ENCODE measurements around the gene EHMT2. TPM values are rescaled to one million over a fixed set of nuclear protein-coding genes. Genes with fewer than 3 reads are reported as not detected.
"Not testable (repeated sequence)": the region's sequence is repeated elsewhere in the genome, so short reads cannot be mapped to it uniquely, and the experiment has no call there.

The EHMT2 gene
- total RNA-seq, 1 donor from 2014 or later = 46.0 TPM

DNA sequence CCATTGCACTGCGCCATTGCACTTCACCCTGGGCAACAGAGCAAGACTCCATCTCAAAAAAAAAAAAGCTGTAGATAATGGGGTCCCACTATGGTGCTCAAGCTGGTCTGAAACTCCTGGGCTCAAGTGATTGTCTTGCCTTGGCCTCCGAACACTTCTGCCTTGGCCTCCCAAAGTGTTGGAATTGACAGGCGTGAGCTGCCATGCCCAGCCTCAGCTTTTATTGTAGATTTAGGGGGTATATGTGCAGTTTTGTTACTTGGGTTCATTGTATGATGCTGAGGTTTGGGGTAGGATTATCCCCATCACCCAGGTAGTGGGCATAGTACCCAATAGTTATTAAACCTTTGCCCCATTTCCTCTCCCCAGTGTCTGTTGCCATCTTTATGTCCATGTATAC, 58.5 kb downstream of the EHMT2 start:
- H3K4me1 ChIP-seq = peaks cover 43% of the 10 kb centered on the region
- H3K27ac ChIP-seq = no peak overlapping the region
- intact Hi-C loops (cut with DNase I) = loop anchor here (10.0 kb wide), 1 partner anchor 104 kb away; the partner anchor contains the start of gene CLIC1
- no peak for ATAC-seq
- TF ChIP-seq, protein P1, sequence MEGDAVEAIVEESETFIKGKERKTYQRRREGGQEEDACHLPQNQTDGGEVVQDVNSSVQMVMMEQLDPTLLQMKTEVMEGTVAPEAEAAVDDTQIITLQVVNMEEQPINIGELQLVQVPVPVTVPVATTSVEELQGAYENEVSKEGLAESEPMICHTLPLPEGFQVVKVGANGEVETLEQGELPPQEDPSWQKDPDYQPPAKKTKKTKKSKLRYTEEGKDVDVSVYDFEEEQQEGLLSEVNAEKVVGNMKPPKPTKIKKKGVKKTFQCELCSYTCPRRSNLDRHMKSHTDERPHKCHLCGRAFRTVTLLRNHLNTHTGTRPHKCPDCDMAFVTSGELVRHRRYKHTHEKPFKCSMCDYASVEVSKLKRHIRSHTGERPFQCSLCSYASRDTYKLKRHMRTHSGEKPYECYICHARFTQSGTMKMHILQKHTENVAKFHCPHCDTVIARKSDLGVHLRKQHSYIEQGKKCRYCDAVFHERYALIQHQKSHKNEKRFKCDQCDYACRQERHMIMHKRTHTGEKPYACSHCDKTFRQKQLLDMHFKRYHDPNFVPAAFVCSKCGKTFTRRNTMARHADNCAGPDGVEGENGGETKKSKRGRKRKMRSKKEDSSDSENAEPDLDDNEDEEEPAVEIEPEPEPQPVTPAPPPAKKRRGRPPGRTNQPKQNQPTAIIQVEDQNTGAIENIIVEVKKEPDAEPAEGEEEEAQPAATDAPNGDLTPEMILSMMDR (IDR thresholded peaks at IDR 0.05) = no peak
- H3K4me3 ChIP-seq = no peak overlapping the region
- no peak for DNase-seq
- no peaks in the 10 kb centered on the region for H3K9me3 ChIP-seq
- H3K36me3 ChIP-seq = peaks cover 50% of the 10 kb centered on the region
- H3K27me3 ChIP-seq (ENCODE audit: low read depth) = no peaks in the 10 kb centered on the region

DNA sequence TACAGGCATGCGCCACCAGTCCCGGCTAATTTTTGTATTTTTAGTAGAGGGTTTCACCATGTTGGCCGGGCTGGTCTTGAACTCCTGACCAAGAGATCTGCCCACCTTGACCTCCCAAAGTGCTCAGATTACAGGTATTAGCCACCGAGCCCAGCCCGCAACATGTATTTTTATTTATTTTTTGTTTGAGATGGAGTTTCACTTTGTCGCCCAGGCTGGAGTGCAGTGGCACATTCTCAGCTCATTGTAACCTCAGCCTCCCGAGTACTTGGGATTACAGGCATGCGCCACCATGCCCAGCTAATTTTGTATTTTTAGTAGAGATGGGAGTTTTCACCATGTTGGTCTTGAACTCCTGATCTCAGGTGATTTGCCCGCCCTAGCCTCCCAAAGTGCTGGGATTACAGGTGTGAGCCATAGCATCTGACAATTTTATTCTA, 59.4 kb downstream of the EHMT2 start:
- intact Hi-C loops (cut with DNase I) = loop anchor here (10.0 kb wide), 1 partner anchor 103 kb away; the partner anchor contains the start of gene CLIC1
- Histone ChIP-seq H3K4me3 (peak overlapping the region; percentile 78), H3K36me3 (peaks cover 50% of the 10 kb centered on the region)

DNA sequence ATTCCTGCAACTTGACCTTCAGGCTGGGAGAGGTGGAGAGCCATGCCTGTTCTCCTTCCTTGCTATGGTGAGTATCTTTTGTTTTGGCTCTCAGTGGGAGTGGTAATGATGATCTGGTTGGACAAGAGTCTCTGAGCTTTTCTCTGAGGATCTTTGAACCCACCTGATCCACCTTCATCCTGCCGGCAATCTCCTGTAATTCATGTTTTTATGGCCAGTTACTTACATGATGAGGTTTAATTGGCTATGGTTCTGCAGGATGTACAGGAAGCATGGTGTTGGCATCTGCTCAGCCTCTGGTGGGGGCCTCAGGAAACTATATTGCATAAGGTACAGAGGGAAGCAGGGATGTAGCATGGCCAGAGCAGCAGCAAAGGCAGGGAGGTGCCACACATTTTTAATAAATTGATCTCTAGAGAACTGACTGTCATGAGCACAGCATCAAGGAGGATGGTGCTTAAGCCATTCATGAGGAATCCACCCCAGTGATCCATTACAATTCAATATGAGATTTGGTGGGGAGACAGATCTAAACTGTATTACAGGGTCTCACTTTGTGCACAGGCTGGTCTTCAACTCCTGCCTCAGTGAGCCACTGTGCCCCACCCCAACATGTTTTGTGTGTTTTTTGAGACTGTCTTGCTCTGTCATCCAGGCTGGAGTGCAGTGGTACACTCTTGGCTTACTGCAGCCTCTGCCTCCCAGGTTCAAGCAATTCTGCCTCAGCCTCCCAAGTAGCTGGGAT, 60.0 kb downstream of the EHMT2 start:
- ATAC-seq = no peak
- peaks cover 55% of the 10 kb centered on the region for H3K4me1 ChIP-seq
- intact Hi-C loops (cut with DNase I) = loop anchor here (10.0 kb wide), 1 partner anchor 103 kb away; the partner anchor contains the start of gene CLIC1
- TF ChIP-seq, protein P1 (IDR thresholded peaks at IDR 0.05) = no peak
- DNase-seq = no peak
- no peaks in the 10 kb centered on the region for H3K27me3 ChIP-seq (ENCODE audit: low read depth)
- H3K27ac ChIP-seq = peak overlapping the region; percentile 96
- peaks cover 50% of the 10 kb centered on the region for H3K36me3 ChIP-seq
- H3K4me3 ChIP-seq = peak overlapping the region; percentile 78
- H3K9me3 ChIP-seq = no peaks in the 10 kb centered on the region

More for the DNA sequence above, 59.4 kb downstream of the EHMT2 start:
- peaks cover 51% of the 10 kb centered on the region for H3K4me1 ChIP-seq
- not testable (repeated sequence) for H3K9me3 ChIP-seq; ATAC-seq; DNase-seq; H3K27me3 ChIP-seq (ENCODE audit: low read depth); H3K27ac ChIP-seq

DNA sequence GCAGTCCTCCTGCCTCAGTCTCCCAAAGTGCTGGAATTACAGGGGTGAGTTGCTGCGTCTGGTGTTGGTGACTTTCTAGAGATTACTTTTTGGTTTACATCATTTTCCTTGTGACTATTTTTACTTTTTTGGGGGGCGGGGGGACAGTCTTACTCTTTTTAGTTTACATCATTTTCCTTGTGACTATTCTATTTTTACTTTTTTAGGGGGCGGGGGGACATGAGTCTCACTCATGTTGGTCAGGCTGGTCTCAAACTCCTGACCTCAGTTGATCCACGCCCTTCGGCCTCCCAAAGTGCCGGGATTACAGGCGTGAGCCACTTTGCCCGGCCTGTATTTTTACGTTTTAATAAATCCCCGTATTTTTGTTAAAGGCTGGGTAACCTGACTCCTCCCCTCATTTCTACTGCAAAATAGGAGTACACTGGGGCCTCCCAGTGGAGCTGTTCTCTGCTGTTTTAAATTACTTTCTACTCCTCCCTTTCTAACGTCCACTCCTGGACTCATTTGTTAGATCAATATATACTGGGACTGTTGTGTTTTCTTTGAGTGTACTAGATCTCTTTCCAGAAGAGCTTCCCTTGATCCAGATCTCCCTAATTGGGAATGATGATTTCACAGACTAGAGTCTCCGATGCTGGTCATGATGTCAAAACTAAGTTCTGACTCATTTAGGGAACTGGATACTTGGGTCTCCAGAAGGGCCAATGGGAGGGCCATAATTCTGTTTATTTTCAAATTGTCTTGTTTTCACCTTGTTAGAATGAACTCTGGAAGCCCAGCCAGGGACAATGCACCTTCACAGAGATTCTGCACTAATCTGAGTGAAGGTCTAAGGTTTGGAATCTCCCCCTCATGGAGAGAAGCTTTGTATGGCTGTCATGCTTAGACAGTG, 60.8 kb downstream of the EHMT2 start:
- peaks cover 50% of the 10 kb centered on the region for H3K36me3 ChIP-seq
- intact Hi-C loops (cut with DNase I) = loop anchor here (10.0 kb wide), 1 partner anchor 102 kb away; the partner anchor contains the start of gene CLIC1
- ATAC-seq (no peak), DNase-seq (no peak)
- H3K27ac ChIP-seq = peak overlapping the region; percentile 96
- TF ChIP-seq, protein P1 (IDR thresholded peaks at IDR 0.05) = no peak
- H3K27me3 ChIP-seq (ENCODE audit: low read depth) = no peaks in the 10 kb centered on the region
- peak overlapping the region; percentile 78 for H3K4me3 ChIP-seq
- H3K9me3 ChIP-seq = no peaks in the 10 kb centered on the region
- H3K4me1 ChIP-seq = peaks cover 59% of the 10 kb centered on the region

DNA sequence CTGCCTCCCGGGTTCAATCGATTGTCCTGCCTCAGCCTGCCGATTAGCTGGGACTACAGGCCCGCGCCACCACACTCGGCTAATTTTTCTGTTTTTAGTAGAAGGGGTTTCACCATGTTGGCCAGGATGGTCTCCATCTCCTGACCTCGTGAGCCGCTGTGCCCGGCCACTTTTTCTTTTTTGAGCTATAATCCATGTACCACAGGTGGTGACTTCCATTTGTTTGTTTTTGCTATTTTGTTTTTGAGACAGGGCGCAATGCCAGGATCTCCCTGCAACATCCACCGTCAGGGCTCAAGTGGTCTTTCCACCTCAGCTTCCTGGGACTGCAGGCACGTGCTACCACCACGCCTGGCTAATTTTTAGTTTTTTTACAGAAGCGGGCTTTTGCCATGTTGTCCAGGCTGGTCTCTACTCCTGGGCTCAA, 61.4 kb downstream of the EHMT2 start:
- TF ChIP-seq, protein P1 (IDR thresholded peaks at IDR 0.05) = no peak
- Histone ChIP-seq H3K27ac (peak overlapping the region; percentile 96), H3K4me1 (peaks cover 66% of the 10 kb centered on the region), H3K27me3 (ENCODE audit: low read depth) (no peaks in the 10 kb centered on the region), H3K36me3 (peaks cover 46% of the 10 kb centered on the region), H3K4me3 (peak overlapping the region; percentile 78), H3K9me3 (no peaks in the 10 kb centered on the region)
- ATAC-seq = no peak
- DNase-seq = no peak
- intact Hi-C loops (cut with DNase I) = loop anchor here (10.0 kb wide), 1 partner anchor 101 kb away; the partner anchor contains the start of gene CLIC1

All from lower lobe of right lung (tissue), 2 donors.